Stimulated activated CD4-positive, alpha-beta T cell treated with anti-CD3 and anti-CD28 coated beads, Interleukin-4, amount 100 ng/mL, for 24 hours (primary cell): ENCODE measurements around the gene LRIT3.

ENCODE experiments used
- DNase-seq: peaks from one replicate; pipeline ENCODE4 v3.0.0-alpha.2; 2020

The LRIT3 gene

GRCh38 chr4:109847896-109848442, at the start of gene LRIT3:
Gene LRIT3, plus strand, starts transcription at chr4:109848107. Its CDS starts 95 bp downstream, at chr4:109848202.
- no peak for DNase-seq

GRCh38 chr4:109798866-109799265, 49.0 kb upstream of the LRIT3 start:
- no peak for DNase-seq

GRCh38 chr4:109801099-109801789, 46.7 kb upstream of the LRIT3 start:
- DNase-seq, result no peak

GRCh38 chr4:109801895-109802319, 46.0 kb upstream of the LRIT3 start, which contains the start of gene CFI:
Gene CFI, minus strand, starts transcription at chr4:109801999. Its CDS starts 28 bp downstream, at chr4:109801971.
- DNase-seq, result no peak

- peak; percentile 9 for DNase-seq
Observed at GRCh38 chr4:109803924-109804571, 43.9 kb upstream of the LRIT3 start.

DNA sequence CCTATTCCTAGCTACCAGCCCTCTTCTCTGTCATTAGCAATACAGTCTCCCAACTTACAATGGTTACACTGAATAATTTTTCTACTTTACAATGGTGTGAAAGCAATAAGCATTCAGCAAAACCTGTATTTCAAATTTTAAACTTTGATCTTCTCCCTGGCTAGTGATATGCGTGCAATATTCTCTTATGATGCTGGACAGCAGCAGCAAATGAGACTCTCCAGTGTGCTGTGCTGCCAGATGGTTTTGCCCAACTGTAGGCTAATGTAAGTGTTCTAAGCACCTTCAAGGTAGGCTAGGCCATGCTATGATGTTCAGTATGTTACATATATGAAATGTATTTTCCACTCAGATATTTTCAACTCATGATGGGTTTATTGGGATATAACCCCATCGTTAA, 38.3 kb upstream of the LRIT3 start:
- DNase-seq, result no peak

DNA sequence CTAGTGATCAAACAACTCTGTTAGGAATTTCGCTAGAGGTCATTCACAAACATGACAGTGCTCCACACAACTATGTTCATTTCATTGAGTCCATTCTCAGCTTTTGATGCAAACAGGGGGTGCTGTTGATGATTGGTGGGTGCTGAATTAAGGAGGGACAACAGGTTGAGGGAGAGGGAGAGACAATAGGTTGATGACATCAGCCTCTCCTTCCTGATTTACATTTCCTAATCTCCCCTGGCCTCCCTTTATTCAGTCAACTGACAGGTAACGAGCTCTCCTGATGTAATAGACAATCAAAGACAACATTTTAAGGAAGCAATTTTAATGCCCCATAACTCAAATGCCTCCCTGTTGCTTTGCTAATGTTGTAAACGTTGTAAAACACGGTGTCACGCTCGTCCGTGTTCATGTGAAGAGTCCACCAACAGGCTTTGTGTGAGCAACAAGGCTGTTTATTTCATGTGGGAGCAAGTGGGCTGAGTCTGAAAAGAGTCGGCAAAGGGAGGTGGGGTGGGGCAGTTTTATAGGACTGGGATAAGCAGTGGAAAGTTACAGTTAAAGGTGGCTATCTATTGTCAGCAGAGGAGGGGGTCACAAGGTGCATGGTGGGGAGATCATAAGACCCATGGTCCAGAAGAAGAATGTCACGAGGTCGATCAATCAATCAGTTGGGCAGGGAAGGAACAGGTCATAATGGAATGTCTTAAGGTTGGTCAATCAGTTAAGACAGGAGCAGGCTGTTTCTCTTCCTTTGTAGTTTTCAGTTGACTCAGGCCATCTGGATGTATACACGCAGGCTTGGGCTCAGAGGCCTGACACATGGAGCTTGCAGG, 37.1 kb upstream of the LRIT3 start:
- DNase-seq, result no peak

DNA sequence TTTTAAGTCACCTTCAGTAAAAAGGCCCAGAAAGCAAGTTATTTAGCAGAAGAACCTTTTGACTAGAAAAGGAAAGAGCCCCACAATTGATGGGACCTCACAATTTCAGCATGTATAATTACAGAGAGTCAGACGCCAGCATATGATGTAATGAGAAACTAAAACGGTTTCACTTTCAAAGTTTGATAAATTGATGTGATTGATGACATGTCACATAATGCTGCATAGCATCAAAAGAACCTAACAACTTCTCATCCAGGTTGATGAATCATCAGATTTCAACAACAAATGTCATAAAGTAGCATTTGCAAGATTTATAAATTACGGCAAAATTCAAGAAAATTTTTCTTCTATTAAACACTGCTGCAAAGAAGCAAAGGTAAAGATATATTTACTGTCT, 36.2 kb upstream of the LRIT3 start:
- DNase-seq, result no peak

DNA sequence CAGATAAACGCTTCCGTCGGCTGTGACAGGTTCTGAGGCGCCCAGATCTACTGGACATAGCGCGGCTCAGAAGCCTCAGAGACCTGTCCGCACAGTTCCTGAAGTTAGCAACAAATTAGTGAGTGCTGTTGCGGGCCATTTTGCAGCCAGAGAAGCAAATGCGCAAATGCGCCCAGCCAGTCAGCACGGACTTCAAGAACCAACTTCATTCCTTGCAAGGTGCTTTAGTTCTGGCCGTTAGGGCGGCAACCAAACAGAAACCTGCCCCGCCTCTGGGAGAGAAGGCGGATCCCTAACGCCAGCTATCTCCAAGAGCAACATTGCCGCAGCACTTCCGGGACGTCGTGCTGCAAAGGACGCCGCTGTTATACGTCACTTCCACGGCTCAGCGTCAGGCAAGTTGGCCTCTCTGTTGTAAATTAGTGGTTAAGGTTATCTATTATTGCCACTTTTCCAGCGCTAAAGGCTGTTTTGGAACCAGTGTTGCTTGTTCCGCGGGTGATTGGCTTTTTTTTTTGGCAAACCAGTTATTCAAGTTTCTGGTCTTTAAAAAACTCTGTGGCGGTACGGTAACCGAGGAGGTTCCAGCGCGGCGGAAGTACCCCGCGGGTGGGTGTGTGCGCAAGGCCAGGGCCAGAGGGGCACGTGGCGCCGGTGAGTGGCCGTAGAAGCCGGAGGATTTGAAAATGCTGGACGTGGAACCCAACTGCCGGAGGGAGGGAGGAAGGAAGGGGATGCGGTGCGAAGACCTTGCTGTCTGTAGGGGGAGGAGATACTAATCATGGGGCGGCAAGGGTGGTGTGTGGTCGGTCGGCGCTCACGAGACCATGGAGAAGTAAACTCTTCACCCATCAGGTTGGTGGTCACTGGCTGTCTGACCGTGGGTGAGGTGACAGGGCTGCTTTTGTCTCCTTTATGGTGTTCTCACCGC, 32.5 kb upstream of the LRIT3 start, which contains the start of gene GAR1:
GAR1 (plus strand) TSS at position 612 of the 931 bp plus-strand sequence. CDS start 403 bp downstream, outside the sequence.
- DNase-seq, result peak; percentile 90

- DNase-seq, result peak; percentile 46
Observed at GRCh38 chr4:109816082-109816442, 31.8 kb upstream of the LRIT3 start.

DNA sequence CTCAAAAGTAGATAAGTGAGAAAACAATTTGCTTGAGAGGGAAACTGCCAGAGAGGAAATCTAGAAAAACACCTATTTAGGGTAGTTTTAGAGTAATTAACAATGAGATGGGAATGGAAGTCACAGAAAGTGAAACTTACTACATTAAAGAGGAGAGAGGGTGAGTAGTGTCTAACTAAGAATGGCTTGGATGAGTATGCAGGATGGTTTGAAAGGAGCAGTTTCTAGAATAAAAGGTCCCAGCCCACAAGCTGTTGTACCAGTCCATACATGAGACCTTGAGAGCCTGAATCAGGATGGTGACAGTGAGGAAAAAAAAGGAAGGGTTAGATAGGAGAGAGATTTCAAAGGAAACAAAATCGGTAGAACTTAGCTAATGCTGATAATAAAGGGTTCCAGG, 31.0 kb upstream of the LRIT3 start:
- peak; percentile 10 for DNase-seq

DNA sequence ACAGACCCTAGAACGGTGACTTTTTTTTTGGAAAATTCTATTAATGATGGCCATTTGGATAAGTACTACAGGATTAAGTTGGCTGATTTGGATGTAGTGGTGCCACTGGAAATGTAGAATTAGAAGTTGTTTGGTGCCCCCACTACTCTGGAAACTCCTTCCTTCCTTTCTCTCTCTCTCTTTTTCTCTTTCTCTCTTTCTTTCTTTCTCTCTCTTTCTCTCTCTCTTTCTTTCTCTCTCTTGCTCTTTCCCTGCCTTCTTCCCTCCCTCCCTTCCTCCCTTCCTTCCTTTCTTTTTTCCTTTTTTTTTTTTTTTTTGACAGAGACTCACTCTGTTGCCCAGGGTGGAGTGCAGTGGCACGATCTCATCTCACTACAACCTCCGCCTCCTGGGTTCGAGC, 29.6 kb upstream of the LRIT3 start:
- DNase-seq, result no peak

GRCh38 chr4:109820563-109820962, 27.3 kb upstream of the LRIT3 start:
- no peak for DNase-seq

DNA sequence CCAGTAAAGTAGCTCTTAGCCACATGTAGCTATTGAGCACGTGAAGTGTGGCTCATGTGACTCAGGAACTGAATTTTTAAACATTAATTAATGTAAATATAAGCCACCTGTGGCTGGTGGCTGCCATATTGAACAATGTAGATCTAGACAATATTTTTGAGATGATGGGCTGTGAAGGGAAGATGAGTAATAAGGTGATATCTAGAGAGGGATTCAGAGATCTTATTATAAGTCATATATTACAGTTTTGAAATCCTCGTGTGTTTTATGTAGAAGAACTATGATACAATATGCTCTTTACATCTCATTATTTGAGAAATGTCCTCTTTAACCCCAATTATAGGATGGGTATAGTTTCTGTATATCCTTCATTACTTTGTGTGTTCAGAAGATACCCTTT, 26.7 kb upstream of the LRIT3 start:
- no peak for DNase-seq

- DNase-seq, result no peak
Observed at GRCh38 chr4:109826719-109827118, 21.2 kb upstream of the LRIT3 start.

- no peak for DNase-seq
Observed at GRCh38 chr4:109827672-109828071, 20.2 kb upstream of the LRIT3 start, which contains the start of gene RRH. Gene RRH, plus strand, starts transcription at chr4:109827972. Its CDS starts 56 bp downstream, at chr4:109828028.

DNA sequence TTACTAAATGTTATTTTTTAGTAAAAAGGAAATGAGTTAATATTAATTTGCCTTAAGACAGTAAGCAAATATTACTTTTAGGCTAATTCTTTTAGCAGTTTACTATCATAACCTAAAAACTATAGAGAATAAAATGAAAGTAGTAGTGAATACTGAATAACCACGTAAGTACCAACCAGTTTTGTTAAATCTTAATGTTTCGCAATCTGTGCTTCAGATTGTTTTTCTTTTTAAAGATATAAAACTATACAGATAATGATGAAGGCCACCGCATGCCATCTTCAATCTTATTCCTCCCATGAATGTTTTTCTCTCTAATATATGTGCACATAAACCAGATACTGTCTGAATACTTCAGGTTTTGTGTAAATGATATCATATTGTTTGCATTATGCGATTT, 14.2 kb upstream of the LRIT3 start:
- no peak for DNase-seq

GRCh38 chr4:109836985-109837384, 10.9 kb upstream of the LRIT3 start:
- no peak for DNase-seq

GRCh38 chr4:109846395-109847098, 1.4 kb upstream of the LRIT3 start:
- DNase-seq, result no peak

GRCh38 chr4:109848501-109848900, 594 bp downstream of the LRIT3 start:
- no peak for DNase-seq

DNA sequence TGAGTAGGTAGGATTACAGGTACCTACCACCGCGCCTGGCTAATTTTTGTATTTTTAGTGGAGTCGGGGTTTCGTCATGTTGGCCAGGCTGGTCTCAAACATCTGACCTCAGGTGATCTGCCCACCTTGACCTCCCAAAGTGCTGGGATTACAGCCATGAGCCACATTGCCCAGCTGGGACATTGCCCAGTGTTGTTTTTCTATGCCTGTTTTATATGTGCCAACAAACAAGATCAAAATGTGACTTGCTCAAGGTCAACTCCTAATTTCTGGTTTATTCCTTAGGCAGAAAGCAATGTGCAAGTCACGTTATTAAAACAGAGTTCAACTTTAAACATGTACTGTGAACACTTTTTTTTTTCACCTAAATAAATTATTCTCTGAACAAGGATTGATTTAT, 2.7 kb downstream of the LRIT3 start:
- no peak for DNase-seq
